Fibroblast of mammary gland (primary cell): ENCODE measurements around the gene IGF1R.

Experiments
- DNase-seq: peaks from one replicate; pipeline ENCODE4 v3.0.0-alpha.2; 2010; ENCODE audit warnings: low read depth
- H3K4me3 ChIP-seq: 2 replicates; pipeline ENCODE4 v1.5.1; 2011; ENCODE audit warnings: low read depth, mild to moderate bottlenecking, low read length, moderate library complexity; ENCODE audit not compliant: control insufficient read depth
- CTCF ChIP-seq: conservative IDR thresholded peaks from 2 replicates; pipeline ENCODE4 v1.5.1; 2011; ENCODE audit warnings: low read depth, low read length, inconsistent platforms; ENCODE audit not compliant: control insufficient read depth, insufficient read depth

Gene IGF1R

GRCh38 chr15:98722645-98723044 lies 74.3 kb downstream of the IGF1R start:
- H3K4me3 ChIP-seq, result no peak overlapping the region
- DNase-seq, result no peak
- TF ChIP-seq CTCF, result no peak

- no peak for TF ChIP-seq CTCF
- H3K4me3 ChIP-seq, result no peak overlapping the region
- no peak for DNase-seq
These were observed 74.9 kb downstream of the IGF1R start for GRCh38 chr15:98723195-98723594.

- no peak overlapping the region for H3K4me3 ChIP-seq
- no peak for DNase-seq
- TF ChIP-seq CTCF, result no peak
These were observed 75.7 kb downstream of the IGF1R start for GRCh38 chr15:98724048-98724447.

- no peak overlapping the region for H3K4me3 ChIP-seq
- no peak for TF ChIP-seq CTCF
- DNase-seq, result no peak
These were observed 76.2 kb downstream of the IGF1R start for GRCh38 chr15:98724494-98724893.

- TF ChIP-seq CTCF, result no peak
- no peak for DNase-seq
- no peak overlapping the region for H3K4me3 ChIP-seq
These were observed 77.5 kb downstream of the IGF1R start for GRCh38 chr15:98725874-98726273.

- H3K4me3 ChIP-seq, result no peak overlapping the region
- TF ChIP-seq CTCF, result no peak
- DNase-seq, result peak; percentile 89
These were observed 79.0 kb downstream of the IGF1R start for GRCh38 chr15:98727115-98728040.
